ENCODE data around the gene CNTD1. TPM values are rescaled to one million over a fixed set of nuclear protein-coding genes. Genes with fewer than 3 reads are reported as not detected.

Gene CNTD1
- total and polyA plus RNA-seq, 2 experiments from 2014 or later, result 0.27 to 2.5 TPM

- Histone ChIP-seq H3K27ac (no peak overlapping the region), H3K36me3 (no peaks in the 10 kb centered on the region), H3K27me3 (no peaks in the 10 kb centered on the region), H3K4me1 (ENCODE audit: low read depth) (no peaks in the 10 kb centered on the region), H3K9me3 (ENCODE audit: low read depth) (no peaks in the 10 kb centered on the region), H3K4me3 (no peak overlapping the region)
- TF ChIP-seq CTCF (IDR thresholded peaks at IDR 0.05; ENCODE audit: low read depth, low read length), result no peak
- DNase-seq (ENCODE audit: low read depth in 1 of 2, low spot score in 1 of 2), result no peak
These were observed 43.9 kb upstream of the CNTD1 start for GRCh38 chr17:42754782-42755181.

- H3K4me3 ChIP-seq, result peak overlapping the region; percentile 45
- no peaks in the 10 kb centered on the region for H3K9me3 ChIP-seq (ENCODE audit: low read depth)
- no peak overlapping the region for H3K27ac ChIP-seq
- H3K4me1 ChIP-seq (ENCODE audit: low read depth), result no peaks in the 10 kb centered on the region
- no peaks in the 10 kb centered on the region for H3K36me3 ChIP-seq
- TF ChIP-seq CTCF (IDR thresholded peaks at IDR 0.05; ENCODE audit: low read depth, low read length), result no peak
- no peak for DNase-seq (ENCODE audit: low read depth in 1 of 2, low spot score in 1 of 2)
- H3K27me3 ChIP-seq, result no peaks in the 10 kb centered on the region
These were observed 38.5 kb upstream of the CNTD1 start for GRCh38 chr17:42759982-42760651.

- H3K27ac ChIP-seq, result no peak within 1 kb of the TSS
- peak within 1 kb of the TSS; percentile 45 for H3K4me3 ChIP-seq
- no peak for TF ChIP-seq CTCF (IDR thresholded peaks at IDR 0.05; ENCODE audit: low read depth, low read length)
- H3K4me1 ChIP-seq (ENCODE audit: low read depth), result no peaks in the 10 kb centered on the region
- no peaks in the 10 kb centered on the region for H3K27me3 ChIP-seq
- peak; percentile 44 to 71 for DNase-seq (ENCODE audit: low read depth in 1 of 2, low spot score in 1 of 2)
- H3K36me3 ChIP-seq, result no peaks in the 10 kb centered on the region
- no peaks in the 10 kb centered on the region for H3K9me3 ChIP-seq (ENCODE audit: low read depth)
These were observed 37.7 kb upstream of the CNTD1 start, which contains the start of gene RAMP2 for GRCh38 chr17:42760652-42761581. TSS of gene RAMP2 (plus strand) at chr17:42761227. CDS start at chr17:42761262, 35 bp downstream.

GRCh38 chr17:42761638-42762037, 37.0 kb upstream of the CNTD1 start:
- H3K9me3 ChIP-seq (ENCODE audit: low read depth), result no peaks in the 10 kb centered on the region
- no peaks in the 10 kb centered on the region for H3K36me3 ChIP-seq
- H3K27ac ChIP-seq, result no peak overlapping the region
- H3K27me3 ChIP-seq, result no peaks in the 10 kb centered on the region
- no peak for DNase-seq (ENCODE audit: low read depth in 1 of 2, low spot score in 1 of 2)
- no peaks in the 10 kb centered on the region for H3K4me1 ChIP-seq (ENCODE audit: low read depth)
- TF ChIP-seq CTCF (IDR thresholded peaks at IDR 0.05; ENCODE audit: low read depth, low read length), result no peak
- H3K4me3 ChIP-seq, result no peak overlapping the region

- Histone ChIP-seq H3K27ac (no peak overlapping the region), H3K4me3 (no peak overlapping the region), H3K27me3 (no peaks in the 10 kb centered on the region), H3K9me3 (ENCODE audit: low read depth) (no peaks in the 10 kb centered on the region), H3K4me1 (ENCODE audit: low read depth) (no peaks in the 10 kb centered on the region), H3K36me3 (no peaks in the 10 kb centered on the region)
- TF ChIP-seq CTCF (IDR thresholded peaks at IDR 0.05; ENCODE audit: low read depth, low read length), result no peak
- DNase-seq (ENCODE audit: low read depth in 1 of 2, low spot score in 1 of 2), result no peak
These were observed 32.5 kb upstream of the CNTD1 start for GRCh38 chr17:42766124-42766523.

All from cardiac muscle cell (in vitro differentiated cells and primary cell).